ENCODE data around the gene RHPN2. TPM values are rescaled to one million over a fixed set of nuclear protein-coding genes. Genes with fewer than 3 reads are reported as not detected.
"Not testable (repeated sequence)": the region's sequence is repeated elsewhere in the genome, so short reads cannot be mapped to it uniquely, and the experiment has no call there.

The RHPN2 gene
- total and polyA plus RNA-seq, 2 of the 13 experiments (the other 11 are each of a cell fraction or from before 2014, with no cell fraction given), result 20.3 to 48.0 TPM

DNA sequence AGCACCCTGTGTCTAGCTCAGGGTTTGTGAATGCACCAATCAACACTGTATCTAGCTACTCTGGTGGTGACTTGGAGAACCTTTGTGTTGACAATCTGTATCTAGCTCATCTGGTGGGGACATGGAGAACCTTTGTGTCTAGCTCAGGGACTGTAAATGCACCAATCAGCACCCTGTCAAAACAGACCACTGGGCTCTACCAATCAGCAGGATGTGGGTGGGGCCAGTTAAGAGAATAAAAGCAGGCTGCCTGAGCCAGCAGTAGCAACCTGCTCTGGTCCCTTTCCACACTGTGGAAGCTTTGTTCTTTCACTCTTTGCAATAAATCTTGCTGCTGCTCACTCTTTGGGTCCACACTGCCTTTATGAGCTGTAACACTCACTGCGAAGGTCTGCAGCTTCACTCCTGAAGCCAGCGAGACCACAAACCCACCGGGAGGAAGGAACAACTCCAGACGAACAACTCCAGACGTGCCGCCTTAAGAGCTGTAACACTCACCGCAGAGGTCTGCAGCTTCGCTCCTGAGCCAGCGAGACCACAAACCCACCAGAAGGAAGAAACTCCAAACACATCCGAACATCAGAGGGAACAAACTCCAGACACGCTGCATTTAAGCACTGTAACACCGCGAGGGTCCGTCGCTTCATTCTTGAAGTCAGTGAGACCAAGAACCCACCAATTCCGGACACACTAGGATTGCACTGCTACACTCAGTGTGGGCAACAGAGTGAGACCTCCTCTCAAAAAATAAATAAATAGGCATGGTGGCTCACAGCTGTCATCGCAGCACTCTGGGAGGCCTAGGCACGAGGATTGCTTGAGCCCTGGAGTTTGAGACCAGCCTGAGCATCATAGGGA, 27.3 kb downstream of the RHPN2 start (continued):
- TF ChIP-seq, protein P1, sequence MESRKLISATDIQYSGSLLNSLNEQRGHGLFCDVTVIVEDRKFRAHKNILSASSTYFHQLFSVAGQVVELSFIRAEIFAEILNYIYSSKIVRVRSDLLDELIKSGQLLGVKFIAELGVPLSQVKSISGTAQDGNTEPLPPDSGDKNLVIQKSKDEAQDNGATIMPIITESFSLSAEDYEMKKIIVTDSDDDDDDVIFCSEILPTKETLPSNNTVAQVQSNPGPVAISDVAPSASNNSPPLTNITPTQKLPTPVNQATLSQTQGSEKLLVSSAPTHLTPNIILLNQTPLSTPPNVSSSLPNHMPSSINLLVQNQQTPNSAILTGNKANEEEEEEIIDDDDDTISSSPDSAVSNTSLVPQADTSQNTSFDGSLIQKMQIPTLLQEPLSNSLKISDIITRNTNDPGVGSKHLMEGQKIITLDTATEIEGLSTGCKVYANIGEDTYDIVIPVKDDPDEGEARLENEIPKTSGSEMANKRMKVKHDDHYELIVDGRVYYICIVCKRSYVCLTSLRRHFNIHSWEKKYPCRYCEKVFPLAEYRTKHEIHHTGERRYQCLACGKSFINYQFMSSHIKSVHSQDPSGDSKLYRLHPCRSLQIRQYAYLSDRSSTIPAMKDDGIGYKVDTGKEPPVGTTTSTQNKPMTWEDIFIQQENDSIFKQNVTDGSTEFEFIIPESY (CRISPR knock-in tag; IDR thresholded peaks at IDR 0.05), result 0 out of 2 replicates have a peak, but pooled peaks have one; percentile 8
- TF ChIP-seq POLR2G (IDR thresholded peaks at IDR 0.05; ENCODE audit: low read depth, low read length), result peak; percentile 66
- peak; percentile 81; the same call in 1 of the 2 replicates for TF ChIP-seq ZBTB38 (CRISPR knock-in tag; IDR thresholded peaks at IDR 0.05)
- TF ChIP-seq KLF6 (CRISPR knock-in tag; IDR thresholded peaks at IDR 0.05), result peak; percentile 28; the same call in 1 of the 2 replicates
- 0 out of 2 replicates have a peak, but pooled peaks have one; percentile 30 for TF ChIP-seq THAP11 (CRISPR knock-in tag; IDR thresholded peaks at IDR 0.05)
- TF ChIP-seq PRPF4 (IDR thresholded peaks at IDR 0.05; ENCODE audit: low read depth, low read length, poor library complexity, severe bottlenecking), result peak; percentile 39
- 0 out of 2 replicates have a peak, but pooled peaks have one; percentile 12 for TF ChIP-seq IRF2 (CRISPR knock-in tag; IDR thresholded peaks at IDR 0.05)
- TF ChIP-seq SETDB1 (CRISPR knock-in tag; IDR thresholded peaks at IDR 0.05; ENCODE audit: borderline replicate concordance), result peak; percentile 55; the same call in 1 of the 2 replicates
- TF ChIP-seq, protein P2, sequence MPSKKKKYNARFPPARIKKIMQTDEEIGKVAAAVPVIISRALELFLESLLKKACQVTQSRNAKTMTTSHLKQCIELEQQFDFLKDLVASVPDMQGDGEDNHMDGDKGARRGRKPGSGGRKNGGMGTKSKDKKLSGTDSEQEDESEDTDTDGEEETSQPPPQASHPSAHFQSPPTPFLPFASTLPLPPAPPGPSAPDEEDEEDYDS (CRISPR knock-in tag; IDR thresholded peaks at IDR 0.05), result peak; percentile 83
- TF ChIP-seq SAP130 (CRISPR knock-in tag; IDR thresholded peaks at IDR 0.05; ENCODE audit: low read depth), result peak; percentile 34; the same call in 1 of the 2 replicates
- peak; percentile 46; the same call in 1 of the 2 replicates for TF ChIP-seq ZC3H13 (CRISPR knock-in tag; IDR thresholded peaks at IDR 0.05)
- 0 out of 2 replicates have a peak, but pooled peaks have one; percentile 40 for TF ChIP-seq ZNF589 (CRISPR knock-in tag; conservative IDR thresholded peaks at IDR 0.05)
- peak; percentile 33 for TF ChIP-seq SKI (IDR thresholded peaks at IDR 0.05; ENCODE audit: partially characterized antibody)
- TF ChIP-seq, protein P3, sequence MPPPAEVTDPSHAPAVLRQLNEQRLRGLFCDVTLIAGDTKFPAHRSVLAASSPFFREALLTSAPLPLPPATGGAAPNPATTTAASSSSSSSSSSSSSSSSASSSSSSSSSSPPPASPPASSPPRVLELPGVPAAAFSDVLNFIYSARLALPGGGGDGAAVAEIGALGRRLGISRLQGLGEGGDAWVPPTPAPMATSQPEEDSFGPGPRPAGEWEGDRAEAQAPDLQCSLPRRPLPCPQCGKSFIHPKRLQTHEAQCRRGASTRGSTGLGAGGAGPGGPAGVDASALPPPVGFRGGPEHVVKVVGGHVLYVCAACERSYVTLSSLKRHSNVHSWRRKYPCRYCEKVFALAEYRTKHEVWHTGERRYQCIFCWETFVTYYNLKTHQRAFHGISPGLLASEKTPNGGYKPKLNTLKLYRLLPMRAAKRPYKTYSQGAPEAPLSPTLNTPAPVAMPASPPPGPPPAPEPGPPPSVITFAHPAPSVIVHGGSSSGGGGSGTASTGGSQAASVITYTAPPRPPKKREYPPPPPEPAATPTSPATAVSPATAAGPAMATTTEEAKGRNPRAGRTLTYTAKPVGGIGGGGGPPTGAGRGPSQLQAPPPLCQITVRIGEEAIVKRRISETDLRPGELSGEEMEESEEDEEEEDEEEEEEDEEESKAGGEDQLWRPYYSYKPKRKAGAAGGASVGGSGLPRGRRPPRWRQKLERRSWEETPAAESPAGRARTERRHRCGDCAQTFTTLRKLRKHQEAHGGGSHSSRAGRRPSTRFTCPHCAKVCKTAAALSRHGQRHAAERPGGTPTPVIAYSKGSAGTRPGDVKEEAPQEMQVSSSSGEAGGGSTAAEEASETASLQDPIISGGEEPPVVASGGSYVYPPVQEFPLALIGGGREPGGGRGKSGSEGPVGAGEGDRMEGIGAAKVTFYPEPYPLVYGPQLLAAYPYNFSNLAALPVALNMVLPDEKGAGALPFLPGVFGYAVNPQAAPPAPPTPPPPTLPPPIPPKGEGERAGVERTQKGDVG (CRISPR knock-in tag; IDR thresholded peaks at IDR 0.05; ENCODE audit: borderline replicate concordance), result peak; percentile 60; the same call in 1 of the 2 replicates
- TF ChIP-seq ZNF614 (CRISPR knock-in tag; IDR thresholded peaks at IDR 0.05; ENCODE audit: borderline replicate concordance), result 0 out of 2 replicates have a peak, but pooled peaks have one; percentile 34
- peak in 1 of 2 experiments; percentile 53; a peak in 1 of 4 replicates for TF ChIP-seq KLF16 (CRISPR knock-in tag; IDR thresholded peaks at IDR 0.05)
- TF ChIP-seq CREB1 (IDR thresholded peaks at IDR 0.05), result 0 out of 2 replicates have a peak, but pooled peaks have one; percentile 3
- TF ChIP-seq CREB1 (CRISPR knock-in tag; IDR thresholded peaks at IDR 0.05), result not testable (repeated sequence)
- TF ChIP-seq SP4 (CRISPR knock-in tag; IDR thresholded peaks at IDR 0.05), result peak; percentile 74
- TF ChIP-seq, protein P4, sequence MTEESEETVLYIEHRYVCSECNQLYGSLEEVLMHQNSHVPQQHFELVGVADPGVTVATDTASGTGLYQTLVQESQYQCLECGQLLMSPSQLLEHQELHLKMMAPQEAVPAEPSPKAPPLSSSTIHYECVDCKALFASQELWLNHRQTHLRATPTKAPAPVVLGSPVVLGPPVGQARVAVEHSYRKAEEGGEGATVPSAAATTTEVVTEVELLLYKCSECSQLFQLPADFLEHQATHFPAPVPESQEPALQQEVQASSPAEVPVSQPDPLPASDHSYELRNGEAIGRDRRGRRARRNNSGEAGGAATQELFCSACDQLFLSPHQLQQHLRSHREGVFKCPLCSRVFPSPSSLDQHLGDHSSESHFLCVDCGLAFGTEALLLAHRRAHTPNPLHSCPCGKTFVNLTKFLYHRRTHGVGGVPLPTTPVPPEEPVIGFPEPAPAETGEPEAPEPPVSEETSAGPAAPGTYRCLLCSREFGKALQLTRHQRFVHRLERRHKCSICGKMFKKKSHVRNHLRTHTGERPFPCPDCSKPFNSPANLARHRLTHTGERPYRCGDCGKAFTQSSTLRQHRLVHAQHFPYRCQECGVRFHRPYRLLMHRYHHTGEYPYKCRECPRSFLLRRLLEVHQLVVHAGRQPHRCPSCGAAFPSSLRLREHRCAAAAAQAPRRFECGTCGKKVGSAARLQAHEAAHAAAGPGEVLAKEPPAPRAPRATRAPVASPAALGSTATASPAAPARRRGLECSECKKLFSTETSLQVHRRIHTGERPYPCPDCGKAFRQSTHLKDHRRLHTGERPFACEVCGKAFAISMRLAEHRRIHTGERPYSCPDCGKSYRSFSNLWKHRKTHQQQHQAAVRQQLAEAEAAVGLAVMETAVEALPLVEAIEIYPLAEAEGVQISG (CRISPR knock-in tag; IDR thresholded peaks at IDR 0.05), result peak; percentile 42; the same call in 1 of the 2 replicates

All from HepG2 (cell line).